Panc1 (cell line): ENCODE data around the gene MTRF1L. TPM values are rescaled to one million over a fixed set of nuclear protein-coding genes. Genes with fewer than 3 reads are reported as not detected.
A peak's percentile ranks its signal among the peaks of the same experiment; 100 is the strongest.

Experiments
- ATAC-seq: fragments of 200-7000 bp; cut with Tn5 transposase; 2 replicates; pipeline ENCODE4 v1.9.1; 2020; ENCODE audit warnings: mild to moderate bottlenecking, moderate library complexity
- Bru-seq: library from RNA; stranded (reverse); fragments of 400-500 nt; gene quantifications from one replicate; lab custom pipeline; 2021; lab: Mats Ljungman, UMichigan
- BruChase-seq, 2 experiments: library from RNA; stranded (reverse); fragments of 400-500 nt; gene quantifications; one replicate each; lab custom pipeline; 2021; lab: Mats Ljungman, UMichigan
- BruUV-seq: library from RNA; stranded (reverse); fragments of 400-500 nt; replicated peaks from 2 replicates; lab custom pipeline; 2021; lab: Mats Ljungman, UMichigan
- CTCF ChIA-PET: fragments of 300-600 bp; sonication (Branson Sonifier 250); formaldehyde crosslinking; loops from one replicate; lab custom pipeline; 2022; ENCODE audit warnings: antibody characterized with exemption; lab: Charles Lee
- POLR2A ChIA-PET: fragments of 300-600 bp; sonication (Branson Sonifier 250); formaldehyde crosslinking; loops from one replicate; lab custom pipeline; 2022; ENCODE audit warnings: antibody characterized with exemption; lab: Charles Lee
- DNase-seq: peaks from one replicate; pipeline ENCODE4 v3.0.0-alpha.2; 2010; ENCODE audit warnings: low read depth, low spot score
- H3K27ac ChIP-seq: 2 replicates; pipeline ENCODE4 v1.5.1; 2011; ENCODE audit warnings: mild to moderate bottlenecking, low read length, inconsistent platforms
- H3K27me3 ChIP-seq: fragments of 200-500 bp; sonication (Bioruptor generic); 2 replicates; pipeline ENCODE4 v1.6.0; 2014; ENCODE audit warnings: low read length, inconsistent platforms; ENCODE audit not compliant: control insufficient read depth, insufficient read depth
- H3K36me3 ChIP-seq: fragments of 200-500 bp; sonication (Bioruptor generic); 2 replicates; pipeline ENCODE4 v1.5.1; 2014; ENCODE audit warnings: inconsistent platforms, mild to moderate bottlenecking, low read length, moderate library complexity; ENCODE audit not compliant: control insufficient read depth, insufficient read depth
- H3K4me1 ChIP-seq: 2 replicates; pipeline ENCODE4 v1.5.1; 2011; ENCODE audit warnings: inconsistent platforms, mild to moderate bottlenecking, low read length, moderate library complexity; ENCODE audit not compliant: control insufficient read depth, insufficient read depth
- H3K4me3 ChIP-seq, 2 experiments: 2 replicates each; pipeline ENCODE4 v1.5.1; 2011 to 2012; ENCODE audit warnings: low read depth in 2 of 2, low read length in 2 of 2, mild to moderate bottlenecking in 2 of 2, inconsistent platforms in 1 of 2, moderate library complexity in 1 of 2
- H3K9me3 ChIP-seq: fragments of 200-500 bp; sonication (Bioruptor generic); 2 replicates; pipeline ENCODE4 v1.5.1; 2014; ENCODE audit warnings: low read depth, mild to moderate bottlenecking, inconsistent platforms, low read length, moderate library complexity; ENCODE audit not compliant: control insufficient read depth, insufficient read depth
- POLR2AphosphoS5 ChIP-seq: IDR thresholded peaks from 2 replicates; pipeline ENCODE4 v1.6.1; 2012; ENCODE audit warnings: mild to moderate bottlenecking, low read depth, low read length, moderate library complexity
- SIN3A ChIP-seq: IDR thresholded peaks from 2 replicates; pipeline ENCODE4 v1.6.1; 2012; ENCODE audit warnings: low read depth, mild to moderate bottlenecking, low read length, moderate library complexity, borderline replicate concordance; ENCODE audit not compliant: insufficient read depth
- TCF7L2 ChIP-seq: IDR thresholded peaks from 2 replicates; pipeline ENCODE4 v1.6.1; 2011; ENCODE audit warnings: mild to moderate bottlenecking, low read depth, low read length, inconsistent platforms
- in situ Hi-C: cut with HindIII; loops from 2 replicates; pipeline ENCODE4 v1.10.0; 2016; ENCODE audit warnings: low sequenced_read_pairs, low pct_unique_long_range_greater_than_20kb
- intact Hi-C: fragments of 100-400 bp; cut with micrococcal nuclease; formaldehyde crosslinking; loops from one replicate; pipeline ENCODE4 v1.10.0; 2022; ENCODE audit not compliant: unreplicated experiment
- long read RNA-seq: library from polyadenylated mRNA; unstranded; transcript quantifications from one replicate; pipeline ENCODE4 v2.0.0, GENCODE V29; 2021; ENCODE audit not compliant: unreplicated experiment
- polyA plus RNA-seq: library from polyadenylated mRNA; unstranded; fragments of >200 nt; gene quantifications from one replicate; pipeline ENCODE4 v1.2.1, GENCODE V29; 2012; ENCODE audit warnings: missing spikeins; ENCODE audit not compliant: insufficient read length
- total RNA-seq: library from RNA; stranded (reverse); gene quantifications from one replicate; pipeline ENCODE4 v1.2.1, GENCODE V29; 2021; ENCODE audit not compliant: unreplicated experiment
- TF ChIP-seq, protein P1 (sequence below): fragments of 450-650 bp; IDR thresholded peaks from 2 replicates; pipeline ENCODE4 v1.5.1; 2017; ENCODE audit warnings: mild to moderate bottlenecking
- TF ChIP-seq, protein P2 (sequence below), 2 experiments: IDR thresholded peaks; 2 replicates each; pipeline ENCODE4 v1.6.1; 2011 to 2012; ENCODE audit warnings: low read depth in 2 of 2, control low read depth in 1 of 2, low read length in 1 of 2, mild to moderate bottlenecking in 1 of 2, moderate library complexity in 1 of 2; ENCODE audit not compliant: insufficient read depth in 1 of 2

Gene MTRF1L, protein sequence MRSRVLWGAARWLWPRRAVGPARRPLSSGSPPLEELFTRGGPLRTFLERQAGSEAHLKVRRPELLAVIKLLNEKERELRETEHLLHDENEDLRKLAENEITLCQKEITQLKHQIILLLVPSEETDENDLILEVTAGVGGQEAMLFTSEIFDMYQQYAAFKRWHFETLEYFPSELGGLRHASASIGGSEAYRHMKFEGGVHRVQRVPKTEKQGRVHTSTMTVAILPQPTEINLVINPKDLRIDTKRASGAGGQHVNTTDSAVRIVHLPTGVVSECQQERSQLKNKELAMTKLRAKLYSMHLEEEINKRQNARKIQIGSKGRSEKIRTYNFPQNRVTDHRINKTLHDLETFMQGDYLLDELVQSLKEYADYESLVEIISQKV
- 22.7 TPM for total RNA-seq
- polyA plus RNA-seq, result 10.5 TPM
- Bru-seq, nascent RNA, result percentile 91 among the genes with signal in this experiment
- BruChase-seq, experiment 1, labeled RNA remaining after a 2-hour chase, result percentile 77 among the genes with signal in this experiment
- BruChase-seq, experiment 2, labeled RNA remaining after a 6-hour chase, result percentile 80 among the genes with signal in this experiment
- long read RNA-seq, transcript MTRF1L-208 (7 exons, 3,651 nt), result minor isoform, 19 of 73 reads
- long read RNA-seq, transcript MTRF1L-203 (7 exons, 3,676 nt), result major isoform, 21 of 73 reads
- long read RNA-seq, transcript MTRF1L-211 (6 exons, 3,514 nt), result minor isoform, 5 of 73 reads
- long read RNA-seq, transcript MTRF1L-202 (6 exons, 3,539 nt), result minor isoform, 7 of 73 reads
- long read RNA-seq, partial matches to known transcripts, result 4 of 73 reads
- long read RNA-seq, other reads (novel, unspliced or antisense), result 15 of 73 reads

DNA sequence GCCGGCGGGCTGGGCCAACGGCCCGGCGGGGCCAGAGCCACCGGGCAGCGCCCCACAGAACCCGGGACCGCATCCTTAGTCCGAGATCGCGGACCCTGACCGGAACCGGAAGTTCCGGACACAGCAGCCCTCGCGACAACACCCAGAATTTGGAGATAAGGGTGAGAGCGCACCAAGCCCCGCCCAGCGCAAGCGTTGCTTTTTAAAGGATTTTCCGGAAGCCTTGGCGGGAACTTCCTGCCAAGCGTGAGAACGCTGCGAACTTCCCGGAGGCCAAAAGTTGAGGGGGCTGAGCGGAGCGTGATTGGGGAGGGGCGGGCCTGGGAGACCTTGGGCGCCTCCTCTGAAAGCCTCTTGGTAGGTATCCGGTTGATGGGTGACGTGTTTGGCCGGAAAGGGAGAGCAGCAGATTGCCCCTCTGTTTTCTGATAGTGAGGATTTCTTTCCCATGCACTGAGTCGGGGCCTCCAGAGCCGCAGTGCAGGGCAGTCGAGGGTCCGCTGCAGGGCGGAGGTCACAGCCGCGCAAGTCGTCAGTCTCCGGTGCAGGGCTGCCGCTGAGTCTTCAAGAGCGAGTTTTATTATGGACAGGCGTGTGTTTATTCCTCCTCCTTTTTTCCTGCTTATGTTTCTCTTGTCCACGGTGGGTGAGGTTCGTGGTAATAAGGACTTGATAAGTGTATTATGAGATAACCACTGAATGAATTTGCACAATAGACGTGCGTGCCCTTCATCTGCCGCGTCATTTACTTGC, at the start of gene MTRF1L:
Gene MTRF1L, minus strand, starts transcription at position 97 of the 753 bp plus-strand sequence. Its CDS starts 24 bp downstream, at position 73.
- peak; percentile 97 for ATAC-seq
- H3K4me3 ChIP-seq, result peak within 1 kb of the TSS; percentile 76 to 100
- H3K36me3 ChIP-seq, result peaks cover 22% of the 10 kb centered on the region
- ChIA-PET CTCF (no interaction called here), POLR2A (no interaction called here)
- in situ Hi-C loops (no loop called here), intact Hi-C loops (no loop called here)
- no peaks in the 10 kb centered on the region for H3K27me3 ChIP-seq
- peaks cover 18% of the 10 kb centered on the region for H3K4me1 ChIP-seq
- TF ChIP-seq POLR2AphosphoS5 (peak; percentile 73), SIN3A (peak; percentile 61; the same call in 1 of the 2 replicates), TCF7L2 (no peak)
- no peaks in the 10 kb centered on the region for H3K9me3 ChIP-seq
- peak; percentile 82 for DNase-seq
- H3K27ac ChIP-seq, result peak within 1 kb of the TSS; percentile 96
- TSS peak; percentile 71 for BruUV-seq

DNA sequence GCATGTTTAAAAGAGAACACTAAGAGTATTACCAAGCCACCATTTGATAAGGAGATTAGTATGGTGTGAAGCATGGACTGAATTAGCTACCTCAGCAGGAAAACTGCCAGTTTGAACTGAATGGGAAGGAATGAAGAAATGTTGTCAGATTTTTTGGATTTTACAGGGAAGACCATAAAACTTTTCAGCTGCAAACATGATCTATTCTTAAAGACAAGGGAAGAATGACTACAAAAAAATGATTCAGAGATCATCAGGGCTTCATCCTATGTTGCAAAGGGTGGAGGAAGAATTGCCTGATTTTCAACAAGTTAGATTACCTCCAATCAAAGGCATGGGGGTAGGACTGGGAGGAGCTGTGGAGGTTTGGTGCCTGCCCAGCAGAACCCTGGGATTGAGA, 49.3 kb upstream of the MTRF1L start:
- no TSS peak for BruUV-seq
- ChIA-PET CTCF (no interaction called here), POLR2A (no interaction called here)
- TF ChIP-seq SIN3A (no peak), TCF7L2 (no peak), POLR2AphosphoS5 (no peak)
- TF ChIP-seq, protein P1, sequence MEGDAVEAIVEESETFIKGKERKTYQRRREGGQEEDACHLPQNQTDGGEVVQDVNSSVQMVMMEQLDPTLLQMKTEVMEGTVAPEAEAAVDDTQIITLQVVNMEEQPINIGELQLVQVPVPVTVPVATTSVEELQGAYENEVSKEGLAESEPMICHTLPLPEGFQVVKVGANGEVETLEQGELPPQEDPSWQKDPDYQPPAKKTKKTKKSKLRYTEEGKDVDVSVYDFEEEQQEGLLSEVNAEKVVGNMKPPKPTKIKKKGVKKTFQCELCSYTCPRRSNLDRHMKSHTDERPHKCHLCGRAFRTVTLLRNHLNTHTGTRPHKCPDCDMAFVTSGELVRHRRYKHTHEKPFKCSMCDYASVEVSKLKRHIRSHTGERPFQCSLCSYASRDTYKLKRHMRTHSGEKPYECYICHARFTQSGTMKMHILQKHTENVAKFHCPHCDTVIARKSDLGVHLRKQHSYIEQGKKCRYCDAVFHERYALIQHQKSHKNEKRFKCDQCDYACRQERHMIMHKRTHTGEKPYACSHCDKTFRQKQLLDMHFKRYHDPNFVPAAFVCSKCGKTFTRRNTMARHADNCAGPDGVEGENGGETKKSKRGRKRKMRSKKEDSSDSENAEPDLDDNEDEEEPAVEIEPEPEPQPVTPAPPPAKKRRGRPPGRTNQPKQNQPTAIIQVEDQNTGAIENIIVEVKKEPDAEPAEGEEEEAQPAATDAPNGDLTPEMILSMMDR, result no peak
- TF ChIP-seq, protein P2, sequence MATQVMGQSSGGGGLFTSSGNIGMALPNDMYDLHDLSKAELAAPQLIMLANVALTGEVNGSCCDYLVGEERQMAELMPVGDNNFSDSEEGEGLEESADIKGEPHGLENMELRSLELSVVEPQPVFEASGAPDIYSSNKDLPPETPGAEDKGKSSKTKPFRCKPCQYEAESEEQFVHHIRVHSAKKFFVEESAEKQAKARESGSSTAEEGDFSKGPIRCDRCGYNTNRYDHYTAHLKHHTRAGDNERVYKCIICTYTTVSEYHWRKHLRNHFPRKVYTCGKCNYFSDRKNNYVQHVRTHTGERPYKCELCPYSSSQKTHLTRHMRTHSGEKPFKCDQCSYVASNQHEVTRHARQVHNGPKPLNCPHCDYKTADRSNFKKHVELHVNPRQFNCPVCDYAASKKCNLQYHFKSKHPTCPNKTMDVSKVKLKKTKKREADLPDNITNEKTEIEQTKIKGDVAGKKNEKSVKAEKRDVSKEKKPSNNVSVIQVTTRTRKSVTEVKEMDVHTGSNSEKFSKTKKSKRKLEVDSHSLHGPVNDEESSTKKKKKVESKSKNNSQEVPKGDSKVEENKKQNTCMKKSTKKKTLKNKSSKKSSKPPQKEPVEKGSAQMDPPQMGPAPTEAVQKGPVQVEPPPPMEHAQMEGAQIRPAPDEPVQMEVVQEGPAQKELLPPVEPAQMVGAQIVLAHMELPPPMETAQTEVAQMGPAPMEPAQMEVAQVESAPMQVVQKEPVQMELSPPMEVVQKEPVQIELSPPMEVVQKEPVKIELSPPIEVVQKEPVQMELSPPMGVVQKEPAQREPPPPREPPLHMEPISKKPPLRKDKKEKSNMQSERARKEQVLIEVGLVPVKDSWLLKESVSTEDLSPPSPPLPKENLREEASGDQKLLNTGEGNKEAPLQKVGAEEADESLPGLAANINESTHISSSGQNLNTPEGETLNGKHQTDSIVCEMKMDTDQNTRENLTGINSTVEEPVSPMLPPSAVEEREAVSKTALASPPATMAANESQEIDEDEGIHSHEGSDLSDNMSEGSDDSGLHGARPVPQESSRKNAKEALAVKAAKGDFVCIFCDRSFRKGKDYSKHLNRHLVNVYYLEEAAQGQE (IDR thresholded peaks at IDR 0.05; ENCODE audit: insufficient read depth in 1 of 2, low read depth in 2 of 2, low read length in 1 of 2), result no peak
- intact Hi-C loops, result no loop called here
- no peak for ATAC-seq
- H3K4me1 ChIP-seq, result no peaks in the 10 kb centered on the region
- no peaks in the 10 kb centered on the region for H3K36me3 ChIP-seq
- no peak overlapping the region for H3K4me3 ChIP-seq
- DNase-seq, result no peak
- H3K9me3 ChIP-seq, result no peaks in the 10 kb centered on the region; the same call in 1 of the 2 replicates
- H3K27ac ChIP-seq, result no peak overlapping the region
- in situ Hi-C loops, result no loop called here
- no peaks in the 10 kb centered on the region for H3K27me3 ChIP-seq
